Activated CD8-positive, alpha-beta memory T cell treated with anti-CD3 and anti-CD28 coated beads for 36 hours (primary cell): Measurements from ENCODE around the gene KCNK15. TPM values are rescaled to one million over a fixed set of nuclear protein-coding genes. Genes with fewer than 3 reads are reported as not detected.
"Not testable (repeated sequence)": the region's sequence is repeated elsewhere in the genome, so short reads cannot be mapped to it uniquely, and the experiment has no call there.

ENCODE experiments used
- CTCF ChIA-PET: fragments of 350-600 bp; sonication (Branson Sonifier 250); formaldehyde crosslinking; loops from one replicate; lab custom pipeline; 2021; ENCODE audit warnings: antibody characterized with exemption; lab: Charles Lee
- POLR2A ChIA-PET: fragments of 350-600 bp; sonication (Branson Sonifier 250); formaldehyde crosslinking; loops from one replicate; lab custom pipeline; 2021; ENCODE audit warnings: antibody characterized with exemption; lab: Charles Lee
- total RNA-seq, 2 experiments: library from RNA; stranded (reverse); gene quantifications; one replicate each; pipeline ENCODE4 v1.2.3, GENCODE V29; 2021

KCNK15 gene
- total RNA-seq, 2 experiments from 2014 or later: 0.27 to 0.30 TPM

- ChIA-PET POLR2A (no interaction called here), CTCF (interaction anchor here (0.7 to 1.5 kb wide), 7 partner anchors 9 to 213 kb away, joined by 3 to 7 read pairs (median 3); partner anchors contain the start of gene TOMM34)
These were observed 1.7 kb downstream of the KCNK15 start for GRCh38 chr20:44747166-44748004.

- ChIA-PET POLR2A (no interaction called here), CTCF (interaction anchor here (0.7 to 1.5 kb wide), 6 partner anchors 10 to 212 kb away, joined by 3 to 7 read pairs (median 3); partner anchors contain the start of gene TOMM34)
These were observed 2.3 kb downstream of the KCNK15 start for GRCh38 chr20:44748005-44748370.

DNA sequence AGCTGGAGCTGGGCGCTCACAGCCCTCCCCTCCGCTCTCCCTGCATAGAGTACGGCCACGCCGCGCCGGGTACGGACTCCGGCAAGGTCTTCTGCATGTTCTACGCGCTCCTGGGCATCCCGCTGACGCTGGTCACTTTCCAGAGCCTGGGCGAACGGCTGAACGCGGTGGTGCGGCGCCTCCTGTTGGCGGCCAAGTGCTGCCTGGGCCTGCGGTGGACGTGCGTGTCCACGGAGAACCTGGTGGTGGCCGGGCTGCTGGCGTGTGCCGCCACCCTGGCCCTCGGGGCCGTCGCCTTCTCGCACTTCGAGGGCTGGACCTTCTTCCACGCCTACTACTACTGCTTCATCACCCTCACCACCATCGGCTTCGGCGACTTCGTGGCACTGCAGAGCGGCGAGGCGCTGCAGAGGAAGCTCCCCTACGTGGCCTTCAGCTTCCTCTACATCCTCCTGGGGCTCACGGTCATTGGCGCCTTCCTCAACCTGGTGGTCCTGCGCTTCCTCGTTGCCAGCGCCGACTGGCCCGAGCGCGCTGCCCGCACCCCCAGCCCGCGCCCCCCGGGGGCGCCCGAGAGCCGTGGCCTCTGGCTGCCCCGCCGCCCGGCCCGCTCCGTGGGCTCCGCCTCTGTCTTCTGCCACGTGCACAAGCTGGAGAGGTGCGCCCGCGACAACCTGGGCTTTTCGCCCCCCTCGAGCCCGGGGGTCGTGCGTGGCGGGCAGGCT lies 4.6 kb downstream of the KCNK15 start:
- POLR2A ChIA-PET: no interaction called here
- CTCF ChIA-PET: no interaction called here

GRCh38 chr20:44752099-44752931 lies 6.7 kb downstream of the KCNK15 start:
- POLR2A ChIA-PET: no interaction called here
- CTCF ChIA-PET: no interaction called here

- ChIA-PET CTCF (no interaction called here), POLR2A (no interaction called here)
These were observed 8.9 kb downstream of the KCNK15 start for GRCh38 chr20:44754554-44754953.

DNA sequence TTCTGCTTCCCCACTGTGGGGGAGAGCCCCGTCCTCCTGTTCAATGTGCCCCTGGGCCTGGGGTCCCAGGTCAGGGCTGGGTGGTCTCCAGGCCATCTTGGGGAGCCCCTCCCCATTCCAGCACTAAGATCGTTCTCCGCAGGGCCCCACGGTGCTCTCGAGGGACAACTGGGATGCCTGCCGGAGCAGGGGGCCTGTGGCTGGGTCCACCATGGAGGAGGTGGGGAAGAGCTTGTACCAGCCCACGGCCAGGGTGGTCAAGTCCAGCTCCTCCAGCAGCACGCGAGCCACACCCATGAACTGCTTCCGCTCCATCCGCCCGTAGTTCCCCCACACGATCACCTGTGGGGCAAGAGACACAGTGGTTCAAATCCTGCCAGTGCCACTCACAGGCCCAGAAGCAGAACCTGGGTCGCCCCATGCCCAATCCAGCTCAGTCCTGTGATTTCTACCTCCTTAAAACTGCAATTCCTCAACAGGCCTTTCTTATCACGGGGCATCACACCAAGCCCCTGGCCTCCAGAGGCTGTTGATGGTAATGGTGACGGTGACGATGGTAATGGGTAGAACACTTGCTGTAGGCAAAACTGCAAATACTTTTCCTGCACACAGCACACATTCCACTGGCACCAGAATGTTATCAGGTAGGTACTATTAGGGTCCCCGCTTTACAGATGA lies 10.5 kb downstream of the KCNK15 start:
- ChIA-PET CTCF (no interaction called here), POLR2A (no interaction called here)

- ChIA-PET CTCF (no interaction called here), POLR2A (no interaction called here)
These were observed 11.3 kb downstream of the KCNK15 start for GRCh38 chr20:44756956-44757355.

- POLR2A ChIA-PET: no interaction called here
- CTCF ChIA-PET: interaction anchor here (1.3 kb wide), 1 partner anchor 109 kb away, joined by 3 read pairs; no protein-coding TSS in a partner anchor
These were observed 12.8 kb downstream of the KCNK15 start for GRCh38 chr20:44758247-44759101.

DNA sequence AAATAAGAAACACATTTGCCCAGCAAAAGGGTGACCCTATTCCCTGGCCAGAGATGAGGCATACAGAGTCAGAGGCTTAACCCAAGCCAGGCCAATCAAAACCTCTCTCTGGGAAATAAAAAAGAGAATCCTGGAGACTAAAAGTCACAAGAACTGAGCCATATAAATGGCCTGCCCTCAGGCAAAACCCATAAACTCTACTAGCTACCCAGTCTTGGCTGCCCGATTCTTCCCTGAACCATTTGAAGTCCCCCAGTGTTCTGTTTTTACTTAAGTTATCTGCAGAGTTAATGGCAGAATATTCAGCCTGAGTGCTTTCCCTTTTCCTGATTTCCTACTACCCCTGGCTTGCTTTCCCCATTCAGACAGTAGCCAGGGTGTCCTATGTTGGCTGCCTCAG lies 13.9 kb downstream of the KCNK15 start:
- ChIA-PET CTCF (no interaction called here), POLR2A (no interaction called here)

GRCh38 chr20:44761423-44761822 lies 15.8 kb downstream of the KCNK15 start:
- POLR2A ChIA-PET: no interaction called here
- CTCF ChIA-PET: no interaction called here

DNA sequence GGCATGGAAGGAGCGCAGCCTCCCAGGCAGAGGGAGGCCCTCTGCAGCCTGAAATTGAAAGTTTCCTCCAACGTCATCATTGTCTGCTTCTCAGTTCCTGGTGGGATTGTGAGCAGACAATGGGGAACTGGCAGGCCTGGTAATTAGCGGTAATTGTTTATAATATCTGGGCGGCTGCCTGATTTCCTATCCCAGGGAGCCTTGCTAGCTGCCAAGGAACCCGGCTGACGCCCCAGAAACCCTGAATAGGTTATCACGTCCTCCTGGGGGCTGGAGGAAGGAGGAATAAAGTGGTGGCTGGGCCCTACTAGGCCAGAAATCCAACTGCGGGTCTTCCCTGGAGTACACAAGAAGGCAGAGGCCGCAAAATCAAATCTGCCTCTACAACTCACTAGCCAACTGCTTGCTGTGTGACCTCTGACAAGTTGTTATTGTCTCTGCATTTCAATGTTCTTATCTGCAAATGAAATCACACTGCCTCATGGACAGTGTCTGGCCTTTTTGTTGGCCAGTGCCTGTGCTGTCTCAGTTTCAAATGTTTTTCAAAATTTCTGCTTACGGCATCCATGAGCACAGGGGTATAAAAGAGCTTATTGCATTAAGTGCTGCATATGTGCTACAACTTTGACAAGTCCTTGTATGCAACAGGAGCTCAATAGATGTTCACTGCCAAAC lies 16.9 kb downstream of the KCNK15 start:
- POLR2A ChIA-PET: no interaction called here
- CTCF ChIA-PET: no interaction called here

DNA sequence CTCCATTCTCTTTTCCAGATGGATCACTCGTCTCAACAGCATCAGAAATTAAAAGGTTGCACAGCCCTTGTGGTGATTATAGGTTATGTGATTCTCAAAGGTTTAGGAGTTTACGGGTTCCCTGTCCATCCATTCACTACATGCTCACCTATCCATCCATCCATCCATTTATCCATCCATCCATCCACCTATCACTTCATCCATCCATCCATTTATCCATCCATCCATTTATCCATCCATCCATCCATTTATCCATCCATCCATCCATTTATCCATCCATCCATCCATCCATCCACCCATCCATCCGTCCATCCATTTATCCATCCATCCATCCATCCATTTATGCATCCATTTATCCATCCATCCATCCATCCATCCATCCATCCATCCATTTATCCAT lies 18.1 kb downstream of the KCNK15 start:
- POLR2A ChIA-PET: not testable (repeated sequence)

GRCh38 chr20:44765091-44765490 lies 19.4 kb downstream of the KCNK15 start:
- CTCF ChIA-PET: no interaction called here
- POLR2A ChIA-PET: no interaction called here

More for the DNA sequence above, 18.1 kb downstream of the KCNK15 start:
- CTCF ChIA-PET: not testable (repeated sequence)

- POLR2A ChIA-PET: no interaction called here
- CTCF ChIA-PET: no interaction called here
These were observed 20.2 kb downstream of the KCNK15 start for GRCh38 chr20:44765701-44766347.

DNA sequence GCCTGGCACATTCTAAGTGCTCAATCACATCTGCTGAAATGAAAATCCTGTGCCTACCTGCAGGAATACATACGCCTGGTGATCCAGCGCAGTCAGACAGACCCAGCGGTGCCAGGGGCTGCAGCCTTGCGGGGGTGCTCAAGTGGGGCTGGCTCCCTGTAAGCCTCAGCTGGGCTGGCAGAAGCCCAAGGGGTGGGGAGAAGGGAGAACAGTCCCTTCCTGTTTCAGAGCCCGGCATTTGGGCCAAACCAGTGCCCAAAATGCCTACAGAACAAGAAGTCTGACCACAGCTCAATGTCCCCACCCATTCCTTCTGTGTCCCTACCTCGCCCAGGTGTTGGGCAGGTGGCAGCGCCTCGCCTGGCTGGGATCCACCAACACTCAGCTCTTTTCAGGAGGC lies 22.6 kb downstream of the KCNK15 start:
- POLR2A ChIA-PET: no interaction called here
- CTCF ChIA-PET: no interaction called here

- ChIA-PET CTCF (no interaction called here), POLR2A (no interaction called here)
These were observed 23.3 kb downstream of the KCNK15 start for GRCh38 chr20:44768854-44769480.

DNA sequence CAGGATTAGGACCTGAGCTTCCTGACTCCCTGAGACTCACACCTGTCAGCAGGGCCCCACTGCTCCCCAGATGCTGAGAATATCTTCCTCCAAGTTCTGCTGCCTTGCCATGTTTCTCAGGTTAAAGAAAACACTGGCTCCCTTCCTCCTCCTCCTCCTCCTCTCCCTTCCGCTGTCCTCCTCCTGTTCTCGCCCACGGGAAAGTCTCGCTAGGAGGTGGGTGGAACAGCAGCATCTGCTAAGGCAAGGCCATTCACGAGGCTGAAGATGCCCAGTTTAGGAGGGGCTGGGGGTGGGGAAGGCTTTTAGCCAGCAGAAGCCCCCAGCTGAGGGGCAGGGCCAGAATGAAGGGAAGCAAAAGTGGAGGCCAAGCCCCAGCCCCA lies 23.8 kb downstream of the KCNK15 start:
- POLR2A ChIA-PET: no interaction called here

More for the DNA sequence above, 23.8 kb downstream of the KCNK15 start:
- CTCF ChIA-PET: no interaction called here
